Pancreas (tissue), 10 donors: ENCODE data around the gene SPAG8. TPM values are rescaled to one million over a fixed set of nuclear protein-coding genes. Genes with fewer than 3 reads are reported as not detected.

Experiments
- ATAC-seq, 4 donors: fragments of 200-7000 bp; cut with Tn5 transposase; one replicate each; pipeline versions ENCODE4 v1.8.0 to v1.9.1; 2020; ENCODE audit warnings: mild to moderate bottlenecking in 4 of 4, moderate library complexity in 4 of 4
- DNase-seq, 6 donors: peaks; one replicate each; pipeline ENCODE4 v3.0.0-alpha.2; 2020
- FAIRE-seq: peaks from 2 replicates; lab custom pipeline; 2012; peaks lifted over from hg19 to GRCh38; lab: Jason Lieb, UNC
- H3K27ac ChIP-seq, 4 donors: fragments of 200-600 bp; sonication (generic); 1 replicate in 3 of 4; 2 replicates in 1 of 4; pipeline versions ENCODE4 v1.5.0 to v1.8.0; 2020
- H3K27me3 ChIP-seq, 4 donors: fragments of 200-600 bp; one replicate each; pipeline ENCODE4 v1.8.0; 2021
- H3K36me3 ChIP-seq, 3 donors: fragments of 200-600 bp; sonication (generic) in 1 of 3; one replicate each; pipeline versions ENCODE4 v1.5.0 to v1.8.0; 2020 to 2021
- H3K4me1 ChIP-seq, 3 donors: fragments of 200-600 bp; one replicate each; pipeline ENCODE4 v1.8.0; 2021
- H3K4me3 ChIP-seq, 4 donors: fragments of 200-600 bp; sonication (generic) in 2 of 4; one replicate each; pipeline versions ENCODE4 v1.5.0 to v1.8.0; 2020 to 2021
- H3K9me3 ChIP-seq, 4 donors: fragments of 200-600 bp; one replicate each; pipeline ENCODE4 v1.8.0; 2021
- CTCF ChIP-seq, 4 donors: fragments of 200-600 bp; sonication (generic) in 3 of 4; IDR thresholded peaks; one replicate each; pipeline versions ENCODE4 v1.5.0 to v1.8.0; 2021; ENCODE audit warnings: antibody characterized with exemption in 4 of 4
- WGBS, 2 donors: extraction: QIAGEN DNeasy Blood & Tissue Kit; methylation state at CpG; one replicate each; pipeline ENCODE4 v1.1.7; 2013; 5-methylcytosine and 5-hydroxymethylcytosine counted together
- intact Hi-C, 3 donors: fragments of 100-400 bp; cut with DNase I; formaldehyde crosslinking; loops; one replicate each; pipeline versions ENCODE4 v1.11.1 to v1.14.2; 2022
- polyA plus RNA-seq, 2 donors: library from polyadenylated mRNA; stranded (reverse); fragments of 200-250 nt; gene quantifications; one replicate each; pipeline ENCODE4 v1.2.3, GENCODE V29; 2013
- total RNA-seq, 6 donors: library from RNA; stranded (reverse); fragmentation: NEBNext Ultra II Directional in 4 of 6; extraction: Animal tissue kit (Norgen Biotek cat#: 25700) in 4 of 6; gene quantifications; one replicate each; pipeline versions ENCODE4 v1.2.1 to v1.2.4, GENCODE V29; 2021 to 2023
- donor health status: healthy with polysubstance abuse.
- donor health status: DM: no; HTN: no; CAD: no; lungs with moderate emphysema.
- donor health status: DM: no; HTN: no; CAD: no.
- donor health status: control.
- donor health status: control.
- donor health status: Bipolar disorder and iron deficiency.
- donor health status: DM: yes; HTN: yes; CAD: no.
- donor health status: DM: no; HTN: no; CAD: no.
- donor health status: DM: no; HTN: no; CAD: no.
- donor health status: DM: yes; HTN: yes; CAD: no.

Gene SPAG8
- total and polyA plus RNA-seq, 8 donors, result 0.52 to 3.1 (median 1.0) TPM

- Histone ChIP-seq H3K27ac (no peak overlapping the region), H3K27me3 (no peaks in the 10 kb centered on the region), H3K4me3 (no peak overlapping the region), H3K36me3 (no peaks in the 10 kb centered on the region), H3K9me3 (no peaks in the 10 kb centered on the region), H3K4me1 (no peaks in the 10 kb centered on the region)
- intact Hi-C loops, result loop anchor here (5.0 to 10.0 kb wide), 3 partner anchors 82 to 99 kb away; partner anchors contain the start of gene OR13J1 (in 1 of the 3)
- ATAC-seq (no peak), DNase-seq (no peak), FAIRE-seq (no peak)
- 91 to 94% methylated on average over 14 of the region's 14 CpGs for WGBS, 2 donors
- TF ChIP-seq CTCF (IDR thresholded peaks at IDR 0.05), result no peak
Measured at GRCh38 chr9:35792826-35793225, 19.2 kb downstream of the SPAG8 start.

- DNase-seq (peak in 1 of 6 donors; percentile 73), FAIRE-seq (no peak), ATAC-seq (no peak)
- TF ChIP-seq CTCF (IDR thresholded peaks at IDR 0.05), result no peak
- H3K27ac ChIP-seq, result no peak overlapping the region
- no peaks in the 10 kb centered on the region for H3K4me1 ChIP-seq
- intact Hi-C loops, result loop anchor here (5.0 to 10.0 kb wide), 3 partner anchors 83 to 100 kb away; partner anchors contain the start of gene OR13J1 (in 1 of the 3)
- H3K9me3 ChIP-seq, result no peaks in the 10 kb centered on the region
- no peaks in the 10 kb centered on the region for H3K36me3 ChIP-seq
- H3K4me3 ChIP-seq, result no peak overlapping the region
- 89 to 92% methylated on average over 29 to 34 of the region's 34 CpGs for WGBS, 2 donors
- no peaks in the 10 kb centered on the region for H3K27me3 ChIP-seq
Measured at GRCh38 chr9:35792024-35792813, 19.8 kb downstream of the SPAG8 start.

GRCh38 chr9:35791297-35791921 is 20.7 kb downstream of the SPAG8 start, which contains the start of gene NPR2:
TSS of gene NPR2 (plus strand) at chr9:35791591. CDS start at chr9:35792409, 818 bp downstream.
- H3K27me3 ChIP-seq, result no peaks in the 10 kb centered on the region
- no peaks in the 10 kb centered on the region for H3K9me3 ChIP-seq
- WGBS, 2 donors, result 45 to 46% methylated on average over 21 to 64 of the region's 64 CpGs
- no peaks in the 10 kb centered on the region for H3K4me1 ChIP-seq
- peak within 1 kb of the TSS in 1 of 4 donors; percentile 17 for H3K4me3 ChIP-seq
- intact Hi-C loops, result loop anchor here (5.0 to 10.0 kb wide), 3 partner anchors 83 to 101 kb away; partner anchors contain the start of gene OR13J1 (in 1 of the 3)
- TF ChIP-seq CTCF (IDR thresholded peaks at IDR 0.05), result no peak
- peak in 1 of 6 donors; percentile 32 for DNase-seq
- ATAC-seq, result peak in 3 of 4 donors; percentile 16 to 42 (median 20)
- FAIRE-seq, result no peak
- no peaks in the 10 kb centered on the region for H3K36me3 ChIP-seq
- no peak within 1 kb of the TSS for H3K27ac ChIP-seq

- no peak overlapping the region for H3K27ac ChIP-seq
- H3K9me3 ChIP-seq, result no peaks in the 10 kb centered on the region
- no peaks in the 10 kb centered on the region for H3K4me1 ChIP-seq
- DNase-seq, result peak in 4 of 6 donors; percentile 47 to 65 (median 48)
- no peaks in the 10 kb centered on the region for H3K27me3 ChIP-seq
- H3K4me3 ChIP-seq, result no peak overlapping the region
- peak; percentile 50 to 74 (median 62) for TF ChIP-seq CTCF (IDR thresholded peaks at IDR 0.05)
- WGBS, 2 donors, result 55 to 61% methylated on average over 37 of the region's 37 CpGs
- intact Hi-C loops, result loop anchor here (5.0 to 10.0 kb wide), 3 partner anchors 84 to 102 kb away; partner anchors contain the start of gene OR13J1 (in 1 of the 3)
- FAIRE-seq, result no peak
- H3K36me3 ChIP-seq, result no peaks in the 10 kb centered on the region
- peak; percentile 92 to 97 (median 94) for ATAC-seq
Measured at GRCh38 chr9:35790385-35791296, 21.4 kb downstream of the SPAG8 start.
